Sigmoid colon (tissue), 4 donors: ENCODE data around the gene C2orf74.

Experiments used
- EP300 ChIP-seq, 4 donors: sonication (generic); formaldehyde crosslinking; IDR thresholded peaks; one replicate each; pipeline ENCODE4 v1.6.1; 2017; ENCODE audit warnings: antibody characterized with exemption in 4 of 4
- POLR2A ChIP-seq, 2 donors: fragments of 450-650 bp; IDR thresholded peaks; one replicate each; pipeline ENCODE4 v1.6.1; 2016; ENCODE audit warnings: antibody characterized with exemption in 2 of 2, mild to moderate bottlenecking in 2 of 2, moderate library complexity in 2 of 2
- POLR2AphosphoS5 ChIP-seq, 4 donors: sonication (generic); formaldehyde crosslinking; IDR thresholded peaks; one replicate each; pipeline ENCODE4 v1.6.1; 2017; ENCODE audit warnings: antibody characterized with exemption in 4 of 4
- TF ChIP-seq, protein P1 (sequence below), 4 experiments: fragments of 450-650 bp in 3 of 4; fragments of 200-600 bp in 1 of 4; IDR thresholded peaks; one replicate each; pipeline ENCODE4 v1.5.1; 2016 to 2019; ENCODE audit warnings: antibody characterized with exemption in 4 of 4, mild to moderate bottlenecking in 3 of 4, moderate library complexity in 2 of 4

- TF ChIP-seq, protein P1, sequence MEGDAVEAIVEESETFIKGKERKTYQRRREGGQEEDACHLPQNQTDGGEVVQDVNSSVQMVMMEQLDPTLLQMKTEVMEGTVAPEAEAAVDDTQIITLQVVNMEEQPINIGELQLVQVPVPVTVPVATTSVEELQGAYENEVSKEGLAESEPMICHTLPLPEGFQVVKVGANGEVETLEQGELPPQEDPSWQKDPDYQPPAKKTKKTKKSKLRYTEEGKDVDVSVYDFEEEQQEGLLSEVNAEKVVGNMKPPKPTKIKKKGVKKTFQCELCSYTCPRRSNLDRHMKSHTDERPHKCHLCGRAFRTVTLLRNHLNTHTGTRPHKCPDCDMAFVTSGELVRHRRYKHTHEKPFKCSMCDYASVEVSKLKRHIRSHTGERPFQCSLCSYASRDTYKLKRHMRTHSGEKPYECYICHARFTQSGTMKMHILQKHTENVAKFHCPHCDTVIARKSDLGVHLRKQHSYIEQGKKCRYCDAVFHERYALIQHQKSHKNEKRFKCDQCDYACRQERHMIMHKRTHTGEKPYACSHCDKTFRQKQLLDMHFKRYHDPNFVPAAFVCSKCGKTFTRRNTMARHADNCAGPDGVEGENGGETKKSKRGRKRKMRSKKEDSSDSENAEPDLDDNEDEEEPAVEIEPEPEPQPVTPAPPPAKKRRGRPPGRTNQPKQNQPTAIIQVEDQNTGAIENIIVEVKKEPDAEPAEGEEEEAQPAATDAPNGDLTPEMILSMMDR (IDR thresholded peaks at IDR 0.05) = no peak
- TF ChIP-seq EP300 (IDR thresholded peaks at IDR 0.05) (no peak), POLR2AphosphoS5 (IDR thresholded peaks at IDR 0.05) (no peak), POLR2A (IDR thresholded peaks at IDR 0.05) (no peak)
Observed at GRCh38 chr2:61151436-61151835, 10.6 kb upstream of the C2orf74 start.
